ENCODE results near the gene TSFM.
A peak's percentile ranks its signal among the peaks of the same experiment; 100 is the strongest.

Gene TSFM

DNA sequence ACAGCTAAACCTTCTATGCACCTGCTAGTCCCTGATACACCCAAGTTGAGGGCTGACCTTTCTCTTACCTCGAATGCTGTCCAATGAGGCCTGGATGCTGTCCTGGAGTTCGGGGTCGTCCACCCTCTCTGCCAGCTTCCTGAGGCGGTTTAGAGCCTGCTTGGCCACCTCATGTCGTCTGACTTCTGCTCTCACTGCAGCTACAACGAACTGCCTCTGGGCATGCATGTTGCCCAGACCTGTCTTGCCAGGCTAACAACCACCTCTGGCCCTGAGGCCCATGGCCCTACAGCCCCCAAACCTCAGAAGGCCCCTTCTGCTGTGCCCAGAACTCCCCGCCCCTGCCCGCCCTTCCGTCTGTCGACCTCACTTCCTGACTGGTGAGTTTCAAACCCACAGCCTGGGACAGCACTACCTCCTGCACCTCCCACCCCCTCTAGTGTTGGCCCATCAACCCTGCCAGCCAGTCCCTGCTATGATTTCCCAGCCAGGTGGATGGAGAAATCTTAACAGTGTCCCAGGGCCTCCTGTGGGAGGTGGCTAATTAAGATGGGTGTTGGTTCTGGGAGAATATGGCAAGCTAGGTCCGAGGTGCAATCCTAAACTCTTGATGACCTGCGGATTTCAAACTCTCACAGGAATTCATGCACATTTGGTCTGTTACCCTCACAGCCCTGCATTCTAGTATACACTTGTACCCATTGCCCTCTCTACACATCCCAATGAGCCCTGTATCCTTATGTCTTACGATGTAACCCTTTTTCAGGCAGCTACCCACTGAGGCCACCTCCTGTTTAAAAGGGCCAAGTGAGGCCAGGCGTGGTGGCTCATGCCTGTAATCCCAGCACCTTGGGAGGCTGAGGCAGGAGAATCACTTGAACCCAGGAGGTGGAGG lies 40.5 kb upstream of the TSFM start:
- TF ChIP-seq, protein P1, sequence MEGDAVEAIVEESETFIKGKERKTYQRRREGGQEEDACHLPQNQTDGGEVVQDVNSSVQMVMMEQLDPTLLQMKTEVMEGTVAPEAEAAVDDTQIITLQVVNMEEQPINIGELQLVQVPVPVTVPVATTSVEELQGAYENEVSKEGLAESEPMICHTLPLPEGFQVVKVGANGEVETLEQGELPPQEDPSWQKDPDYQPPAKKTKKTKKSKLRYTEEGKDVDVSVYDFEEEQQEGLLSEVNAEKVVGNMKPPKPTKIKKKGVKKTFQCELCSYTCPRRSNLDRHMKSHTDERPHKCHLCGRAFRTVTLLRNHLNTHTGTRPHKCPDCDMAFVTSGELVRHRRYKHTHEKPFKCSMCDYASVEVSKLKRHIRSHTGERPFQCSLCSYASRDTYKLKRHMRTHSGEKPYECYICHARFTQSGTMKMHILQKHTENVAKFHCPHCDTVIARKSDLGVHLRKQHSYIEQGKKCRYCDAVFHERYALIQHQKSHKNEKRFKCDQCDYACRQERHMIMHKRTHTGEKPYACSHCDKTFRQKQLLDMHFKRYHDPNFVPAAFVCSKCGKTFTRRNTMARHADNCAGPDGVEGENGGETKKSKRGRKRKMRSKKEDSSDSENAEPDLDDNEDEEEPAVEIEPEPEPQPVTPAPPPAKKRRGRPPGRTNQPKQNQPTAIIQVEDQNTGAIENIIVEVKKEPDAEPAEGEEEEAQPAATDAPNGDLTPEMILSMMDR (IDR thresholded peaks at IDR 0.05): peak; percentile 38
- TF ChIP-seq ZFX (IDR thresholded peaks at IDR 0.05; ENCODE audit: borderline replicate concordance): no peak
- H3K27ac ChIP-seq: no peak overlapping the region

DNA sequence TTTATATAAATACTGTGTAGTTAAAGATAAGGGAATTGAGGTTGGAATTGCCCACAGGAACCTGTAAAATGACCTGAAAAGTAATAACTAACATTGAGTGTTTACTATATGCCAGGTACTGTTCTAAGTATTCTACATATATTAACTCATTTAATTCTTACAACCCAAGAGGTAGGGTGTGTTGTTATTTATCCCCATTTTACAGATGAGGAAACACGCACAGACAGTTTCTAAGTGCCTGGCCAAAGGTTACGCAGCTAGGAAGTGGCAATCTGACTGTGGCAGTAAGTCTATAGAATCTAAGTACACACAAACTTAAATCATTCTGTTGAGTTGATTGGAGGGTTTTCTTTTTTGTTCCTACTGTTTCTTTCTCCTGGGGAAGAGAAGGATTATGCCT lies 38.8 kb upstream of the TSFM start:
- peak overlapping the region; percentile 87 for H3K27ac ChIP-seq
- TF ChIP-seq ZFX (IDR thresholded peaks at IDR 0.05; ENCODE audit: borderline replicate concordance): no peak
- TF ChIP-seq, protein P1 (IDR thresholded peaks at IDR 0.05): no peak

DNA sequence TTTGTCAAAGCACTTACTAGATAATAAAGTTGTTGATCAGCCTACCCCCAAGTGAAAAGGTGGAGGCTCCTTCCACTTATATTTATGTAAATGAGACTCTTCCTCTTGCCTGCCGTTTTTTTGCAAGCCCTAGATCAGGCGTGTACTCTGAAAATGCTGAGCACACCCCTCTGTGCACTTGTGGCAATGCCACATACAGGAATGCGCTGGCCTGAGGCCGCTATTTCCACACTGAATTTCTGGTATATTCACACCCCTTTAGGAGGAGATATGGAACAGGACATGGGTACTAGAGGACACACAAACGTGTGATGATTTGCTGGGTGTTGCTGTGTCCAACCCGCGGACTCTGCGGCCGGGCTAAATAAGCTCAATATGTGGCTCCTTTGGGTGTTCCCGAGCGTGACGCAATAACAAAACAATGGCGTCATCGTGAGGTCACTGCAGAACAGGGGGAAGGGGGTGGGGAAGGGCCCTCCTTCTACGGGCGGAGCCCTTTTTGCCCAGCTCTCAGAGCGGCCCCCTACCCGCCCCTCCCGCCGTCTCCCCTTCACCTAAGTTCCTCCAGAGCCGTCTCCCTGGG lies 38.3 kb upstream of the TSFM start:
- peak overlapping the region; percentile 87 for H3K27ac ChIP-seq
- no peak for TF ChIP-seq ZFX (IDR thresholded peaks at IDR 0.05; ENCODE audit: borderline replicate concordance)
- TF ChIP-seq, protein P1 (IDR thresholded peaks at IDR 0.05): no peak

DNA sequence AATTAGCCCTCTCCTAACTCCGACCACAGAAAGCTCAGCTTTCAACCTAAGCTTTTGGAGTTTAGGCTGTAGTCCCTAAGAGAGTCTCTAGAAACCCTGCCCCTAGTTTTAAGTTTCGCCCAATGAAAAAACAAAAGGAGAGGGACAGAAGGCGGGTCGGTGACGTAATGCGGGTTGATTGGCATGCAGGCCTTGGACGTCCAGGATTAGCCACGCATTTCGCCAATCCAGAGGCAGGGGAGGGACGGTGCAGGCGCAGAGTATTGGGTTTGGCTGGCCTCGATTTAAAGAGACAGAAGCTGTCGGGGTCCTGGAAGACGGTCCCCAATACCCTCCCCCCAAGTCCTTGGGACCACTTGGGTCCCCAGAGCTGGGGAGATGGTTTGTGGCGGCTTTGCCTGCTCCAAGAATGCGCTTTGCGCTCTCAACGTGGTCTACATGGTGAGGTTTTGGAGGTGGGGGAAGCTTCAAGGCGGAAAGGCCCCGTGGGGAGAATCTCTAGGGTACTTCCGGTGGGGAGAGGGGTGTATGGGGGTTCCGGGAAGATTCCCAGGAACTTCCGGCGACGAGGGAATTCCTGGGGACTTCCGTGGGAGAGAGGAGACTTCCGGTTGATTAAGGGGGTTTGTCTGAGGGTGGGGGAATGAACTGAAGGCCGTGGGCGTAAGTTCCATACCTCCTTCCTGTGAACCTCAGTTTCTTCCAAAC lies 37.7 kb upstream of the TSFM start, which contains the start of gene TSPAN31:
Gene TSPAN31, plus strand, starts transcription at position 263 of the 708 bp plus-strand sequence. Its CDS starts 116 bp downstream, at position 379.
- no peak for TF ChIP-seq ZFX (IDR thresholded peaks at IDR 0.05; ENCODE audit: borderline replicate concordance)
- TF ChIP-seq, protein P1 (IDR thresholded peaks at IDR 0.05): no peak
- H3K27ac ChIP-seq: peak within 1 kb of the TSS; percentile 87

DNA sequence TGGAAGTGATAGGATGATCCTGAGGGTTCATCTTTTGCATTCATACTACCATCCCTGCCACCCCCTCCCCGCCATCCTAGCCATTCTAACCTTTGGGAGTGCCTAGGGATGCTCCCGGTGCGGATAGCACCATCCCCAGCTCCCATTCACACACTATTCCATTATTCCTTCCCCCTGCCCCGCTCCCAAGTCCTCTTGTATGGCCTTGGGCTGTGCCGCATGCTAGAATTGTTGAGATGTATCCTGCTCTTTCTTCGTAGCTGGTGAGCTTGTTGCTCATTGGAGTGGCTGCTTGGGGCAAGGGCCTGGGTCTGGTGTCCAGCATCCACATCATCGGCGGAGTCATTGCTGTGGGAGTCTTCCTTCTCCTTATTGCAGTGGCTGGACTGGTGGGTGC lies 37.1 kb upstream of the TSFM start:
- TF ChIP-seq ZFX (IDR thresholded peaks at IDR 0.05; ENCODE audit: borderline replicate concordance): no peak
- TF ChIP-seq, protein P1 (IDR thresholded peaks at IDR 0.05): no peak
- H3K27ac ChIP-seq: peak overlapping the region; percentile 87

DNA sequence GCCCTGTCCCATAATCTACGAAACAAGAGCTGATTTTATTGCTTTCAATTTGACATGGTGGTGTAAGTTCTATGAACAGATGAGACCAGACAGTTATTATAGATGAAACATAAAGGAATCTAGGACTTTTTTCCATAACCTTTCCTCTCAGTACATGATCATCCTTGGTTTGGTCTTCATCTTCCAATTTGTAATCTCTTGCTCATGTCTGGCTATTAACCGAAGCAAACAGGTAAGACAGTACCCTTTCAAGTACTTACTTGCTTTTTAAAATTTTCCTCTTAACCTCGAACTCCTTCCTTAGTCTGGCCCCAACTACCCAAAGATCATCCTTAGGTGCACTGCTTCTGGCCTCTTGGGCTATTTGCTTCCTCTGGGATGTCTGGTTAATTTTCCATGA lies 36.6 kb upstream of the TSFM start:
- TF ChIP-seq, protein P1 (IDR thresholded peaks at IDR 0.05): no peak
- no peak for TF ChIP-seq ZFX (IDR thresholded peaks at IDR 0.05; ENCODE audit: borderline replicate concordance)
- H3K27ac ChIP-seq: peak overlapping the region; percentile 87

Measured in 22Rv1 (cell line).